Measurements from ENCODE around the gene PLCG1.

GRCh38 chr20:41198443-41198842 lies 61.1 kb downstream of the PLCG1 start:
- TF ChIP-seq CTCF (IDR thresholded peaks at IDR 0.05) (no peak), POLR2A (IDR thresholded peaks at IDR 0.05) (no peak)
